GM19193 (cell line): ENCODE results near the gene PRKCE.

ENCODE experiments used
- POLR2A ChIP-seq: IDR thresholded peaks from 4 replicates; pipeline ENCODE4 v1.6.1; 2011; ENCODE audit not compliant: insufficient read depth, insufficient read length; ENCODE audit errors: extremely low read depth

PRKCE gene

DNA sequence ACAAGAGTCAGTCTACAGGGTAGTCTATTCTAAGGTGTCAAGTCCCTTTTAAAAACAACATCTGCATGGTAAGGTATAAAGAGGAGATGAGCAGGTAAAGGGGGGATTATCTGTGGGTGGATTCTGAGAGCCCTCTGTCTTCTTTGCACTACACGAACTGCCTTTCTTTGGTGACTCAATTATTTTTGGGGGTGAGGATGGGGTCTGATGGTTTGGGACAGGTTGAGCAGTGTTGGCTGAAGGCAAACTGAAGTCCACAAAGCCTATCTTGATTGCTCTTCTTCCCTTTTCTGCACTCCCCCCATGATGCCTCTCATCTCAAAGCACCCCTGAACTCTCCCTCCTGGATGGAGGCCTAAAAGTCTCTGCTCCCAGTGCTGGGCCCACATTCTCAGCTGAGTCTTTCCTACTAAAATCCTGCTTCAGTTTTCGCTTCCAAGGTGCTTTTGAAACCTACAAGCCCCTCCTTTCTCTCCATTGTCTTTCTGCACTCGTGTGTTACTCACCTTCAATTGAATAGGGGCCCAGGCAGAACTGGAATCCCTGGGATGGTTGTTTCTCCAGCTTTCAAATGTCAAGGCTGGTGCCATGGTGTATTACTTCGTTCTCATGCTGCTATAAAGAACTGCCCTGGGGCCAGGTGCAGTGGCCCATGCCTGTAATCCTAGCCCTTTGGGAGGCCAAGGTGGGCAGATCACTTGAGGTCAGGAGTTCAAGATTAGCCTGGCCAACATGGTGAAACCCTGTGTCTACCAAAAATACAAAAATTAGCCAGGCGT, 64.3 kb downstream of the PRKCE start:
- TF ChIP-seq POLR2A: no peak

DNA sequence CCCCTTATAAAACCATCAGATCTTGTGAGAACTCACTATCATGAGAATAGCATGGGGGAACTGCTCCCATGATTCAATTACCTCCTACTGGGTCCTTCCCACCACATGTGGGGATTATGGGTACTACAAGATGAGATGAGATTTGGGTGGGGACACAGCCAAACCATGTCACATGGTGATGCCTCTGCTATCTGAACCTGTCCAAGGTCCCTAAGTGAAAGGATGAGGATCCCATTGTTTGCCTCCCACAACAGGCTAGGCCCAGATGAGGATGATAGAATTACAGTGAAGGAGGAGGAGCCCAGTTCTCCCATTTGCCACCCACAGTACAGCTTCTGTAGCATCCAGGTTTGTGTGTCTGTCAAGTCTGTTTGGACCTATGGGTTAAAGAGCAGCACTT, 65.4 kb downstream of the PRKCE start:
- no peak for TF ChIP-seq POLR2A

DNA sequence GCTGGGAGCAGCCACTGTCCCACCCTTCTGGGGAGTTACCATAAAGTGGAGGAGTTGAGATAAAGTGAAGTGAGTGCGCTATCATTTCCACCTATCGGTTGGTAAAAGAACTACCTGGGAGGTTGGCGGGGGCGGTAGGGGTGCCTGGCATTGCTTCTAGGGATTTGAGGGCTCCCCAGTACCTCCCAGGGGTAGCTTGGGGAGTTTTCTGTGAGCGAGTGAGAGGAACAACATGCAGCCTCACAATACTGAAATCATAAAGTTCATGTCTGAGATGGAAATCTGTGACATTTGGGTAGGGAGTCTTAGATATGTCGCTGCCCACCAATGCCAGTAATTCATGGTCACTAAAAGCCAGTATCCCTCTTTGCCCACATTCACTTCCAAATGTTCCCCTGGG, 68.7 kb downstream of the PRKCE start:
- no peak for TF ChIP-seq POLR2A

GRCh38 chr2:45721150-45721549, 69.7 kb downstream of the PRKCE start:
- TF ChIP-seq POLR2A: no peak

DNA sequence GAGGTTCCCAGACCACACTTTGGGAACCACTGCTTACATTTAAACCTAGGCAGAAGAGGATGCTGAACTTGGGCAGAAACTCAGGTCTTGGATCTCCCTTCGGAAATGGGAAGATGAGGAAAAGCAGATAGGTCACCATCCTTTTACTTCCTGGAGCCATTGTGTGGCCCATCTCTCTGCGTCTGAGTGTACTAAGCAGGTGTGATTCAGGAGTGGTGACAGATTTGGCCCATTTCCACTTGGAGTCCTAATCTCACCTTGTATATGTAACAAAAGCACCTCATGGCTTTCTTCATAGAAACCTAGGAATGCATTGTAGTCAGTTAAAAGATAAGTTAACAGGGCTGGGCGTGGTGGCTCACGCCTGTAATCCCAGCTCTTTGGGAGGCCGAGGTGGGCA, 71.0 kb downstream of the PRKCE start:
- no peak for TF ChIP-seq POLR2A

- TF ChIP-seq POLR2A: no peak
Observed at GRCh38 chr2:45723857-45724256, 72.4 kb downstream of the PRKCE start.

DNA sequence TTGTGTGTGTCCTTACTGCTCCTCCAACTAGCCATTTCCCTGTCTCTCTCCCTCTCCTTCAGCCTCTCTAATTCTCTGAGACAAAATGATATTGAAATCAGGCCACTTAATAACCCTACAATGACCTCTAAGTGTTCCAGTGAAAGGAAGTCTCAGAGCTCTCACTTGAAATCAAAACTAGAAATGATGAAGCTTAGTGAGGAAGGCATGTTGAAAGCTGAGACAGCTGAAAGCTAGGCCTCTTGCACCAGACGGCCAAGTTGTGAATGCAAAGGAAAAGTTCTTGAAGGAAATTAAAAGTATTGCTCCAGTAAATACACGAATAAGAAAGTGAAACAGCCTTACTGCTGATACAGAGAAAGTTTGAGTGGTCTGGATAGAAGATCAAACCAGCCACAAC, 72.9 kb downstream of the PRKCE start:
- TF ChIP-seq POLR2A: no peak

- no peak for TF ChIP-seq POLR2A
Observed at GRCh38 chr2:45725731-45726130, 74.3 kb downstream of the PRKCE start.

GRCh38 chr2:45726188-45726587, 74.7 kb downstream of the PRKCE start:
- no peak for TF ChIP-seq POLR2A

- no peak for TF ChIP-seq POLR2A
Observed at GRCh38 chr2:45728458-45728942, 77.0 kb downstream of the PRKCE start.

GRCh38 chr2:45729753-45730512, 78.5 kb downstream of the PRKCE start:
- no peak for TF ChIP-seq POLR2A

GRCh38 chr2:45731141-45731540, 79.7 kb downstream of the PRKCE start:
- TF ChIP-seq POLR2A: no peak

DNA sequence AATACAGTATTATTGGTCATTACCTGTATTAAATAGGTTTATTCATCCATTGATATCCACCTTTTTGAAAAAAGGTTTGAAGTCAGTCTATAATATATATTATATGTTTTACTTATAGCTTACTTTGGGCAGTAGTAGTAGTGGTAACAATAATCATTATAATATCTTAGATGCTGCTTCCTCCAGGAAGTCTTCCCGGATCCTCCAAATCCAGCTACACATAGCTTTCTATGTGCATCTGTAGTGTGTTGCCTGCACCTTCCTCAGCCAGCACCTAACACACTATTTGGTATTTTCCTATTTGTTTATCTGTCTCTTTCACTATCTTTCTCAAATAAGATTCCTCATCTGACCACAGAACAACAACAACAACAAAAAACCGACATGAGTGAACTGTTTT, 81.0 kb downstream of the PRKCE start:
- TF ChIP-seq POLR2A: no peak

DNA sequence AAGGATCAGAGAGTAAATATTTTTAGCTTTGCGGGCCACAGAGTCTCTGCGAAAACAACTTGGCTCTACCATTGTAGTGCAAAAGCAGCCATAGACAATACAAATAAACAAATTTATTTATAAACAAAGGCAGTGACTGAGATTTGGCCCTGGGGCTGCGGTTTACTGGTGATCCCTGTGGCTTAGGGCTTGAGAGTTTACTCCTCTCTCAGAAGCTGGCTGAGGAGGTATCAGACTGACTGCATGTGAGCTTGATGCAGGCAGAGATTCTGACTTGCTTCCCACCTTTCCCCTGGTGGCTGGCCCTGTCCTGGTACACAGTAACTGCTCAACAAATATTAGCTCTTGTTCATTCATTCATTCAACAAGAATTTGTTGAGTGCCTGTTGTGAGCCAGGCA, 81.5 kb downstream of the PRKCE start:
- TF ChIP-seq POLR2A: no peak

- no peak for TF ChIP-seq POLR2A
Observed at GRCh38 chr2:45734336-45734735, 82.9 kb downstream of the PRKCE start.

DNA sequence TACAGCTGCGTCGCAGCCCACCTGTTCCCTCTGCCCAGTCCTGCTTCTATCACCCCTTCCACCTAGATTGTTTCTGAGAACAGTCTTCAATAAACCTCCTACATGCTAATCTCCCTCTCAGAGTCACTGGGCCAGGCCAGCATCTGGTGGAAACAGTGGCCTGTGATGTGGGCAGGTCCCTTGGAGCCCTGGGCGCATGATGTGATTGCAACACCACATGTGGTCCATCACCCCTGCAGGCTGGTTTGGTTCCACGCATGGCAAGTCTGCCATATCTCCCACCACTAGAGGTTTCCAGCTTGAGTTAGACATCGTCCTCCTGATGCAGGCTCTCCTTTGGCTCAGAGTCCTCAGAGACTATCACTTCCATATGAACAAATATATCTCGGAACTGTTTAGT, 83.5 kb downstream of the PRKCE start:
- no peak for TF ChIP-seq POLR2A
